ENCODE results near the gene ATG14.

DNA sequence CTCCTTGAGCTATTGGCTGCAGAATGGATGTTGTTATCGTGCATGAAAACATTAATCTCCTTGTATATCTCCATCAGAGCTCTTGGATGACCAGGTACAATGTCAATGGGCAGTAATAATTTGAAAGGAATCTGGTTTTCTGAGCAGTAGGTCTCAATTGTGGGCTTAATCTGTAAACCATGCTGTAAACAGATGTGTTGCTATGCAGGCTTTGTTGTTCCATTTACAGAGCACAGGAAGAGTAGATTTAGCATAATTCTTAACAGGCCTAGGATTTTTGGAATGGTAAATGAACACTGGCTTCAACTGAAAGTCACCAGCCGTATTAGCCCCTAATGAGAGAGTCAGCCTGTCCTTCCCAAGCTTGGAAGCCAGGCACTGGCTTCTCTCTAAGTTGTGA is 50.4 kb downstream of the ATG14 start:
- TF ChIP-seq, protein P1, sequence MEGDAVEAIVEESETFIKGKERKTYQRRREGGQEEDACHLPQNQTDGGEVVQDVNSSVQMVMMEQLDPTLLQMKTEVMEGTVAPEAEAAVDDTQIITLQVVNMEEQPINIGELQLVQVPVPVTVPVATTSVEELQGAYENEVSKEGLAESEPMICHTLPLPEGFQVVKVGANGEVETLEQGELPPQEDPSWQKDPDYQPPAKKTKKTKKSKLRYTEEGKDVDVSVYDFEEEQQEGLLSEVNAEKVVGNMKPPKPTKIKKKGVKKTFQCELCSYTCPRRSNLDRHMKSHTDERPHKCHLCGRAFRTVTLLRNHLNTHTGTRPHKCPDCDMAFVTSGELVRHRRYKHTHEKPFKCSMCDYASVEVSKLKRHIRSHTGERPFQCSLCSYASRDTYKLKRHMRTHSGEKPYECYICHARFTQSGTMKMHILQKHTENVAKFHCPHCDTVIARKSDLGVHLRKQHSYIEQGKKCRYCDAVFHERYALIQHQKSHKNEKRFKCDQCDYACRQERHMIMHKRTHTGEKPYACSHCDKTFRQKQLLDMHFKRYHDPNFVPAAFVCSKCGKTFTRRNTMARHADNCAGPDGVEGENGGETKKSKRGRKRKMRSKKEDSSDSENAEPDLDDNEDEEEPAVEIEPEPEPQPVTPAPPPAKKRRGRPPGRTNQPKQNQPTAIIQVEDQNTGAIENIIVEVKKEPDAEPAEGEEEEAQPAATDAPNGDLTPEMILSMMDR (conservative IDR thresholded peaks at IDR 0.05) = no peak
- TF ChIP-seq ZFX (IDR thresholded peaks at IDR 0.05) = no peak
